Measurements from ENCODE around the gene OR5B2.

The OR5B2 gene

DNA sequence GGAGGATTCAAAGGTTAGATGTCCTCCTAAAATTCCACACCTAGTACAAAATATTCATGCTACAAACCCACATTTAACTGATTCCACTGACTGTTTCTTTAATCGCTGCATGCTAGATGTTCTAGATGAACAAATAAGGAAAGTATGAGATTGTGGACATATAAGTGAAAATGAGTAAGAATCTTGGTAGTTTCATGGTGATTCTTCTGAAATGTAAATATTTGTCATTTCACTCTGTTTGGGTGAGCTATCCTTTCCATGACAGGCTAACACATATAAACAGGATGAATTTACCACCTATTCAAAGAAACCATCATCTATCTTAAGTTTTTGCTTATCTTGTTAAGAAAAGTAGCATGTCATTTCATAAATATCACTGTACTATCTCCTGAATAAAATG lies 36.0 kb downstream of the OR5B2 start:
- H3K4me3 ChIP-seq (ENCODE audit: low read length) = no peak overlapping the region
- H3K4me2 ChIP-seq (ENCODE audit: low read length) = no peak overlapping the region
- H2AFZ ChIP-seq (ENCODE audit: low read depth, low read length) = no peak overlapping the region
- TF ChIP-seq EZH2phosphoT487 (IDR thresholded peaks at IDR 0.05; ENCODE audit: low read depth) = no peak
- TF ChIP-seq CTCF (IDR thresholded peaks at IDR 0.05; ENCODE audit: low read depth, low read length) = no peak
- no peaks in the 10 kb centered on the region for H3K9me3 ChIP-seq (ENCODE audit: insufficient read depth, low read length)
- no peak overlapping the region for H3K9ac ChIP-seq (ENCODE audit: low read length)
- H3K27me3 ChIP-seq (ENCODE audit: low read depth, low read length) = no peaks in the 10 kb centered on the region
- H3K79me2 ChIP-seq (ENCODE audit: low read length) = no peaks in the 10 kb centered on the region
- H3K36me3 ChIP-seq (replicated peaks; ENCODE audit: low read depth, low read length) = no peaks in the 10 kb centered on the region
- no peaks in the 10 kb centered on the region for H3K4me1 ChIP-seq (ENCODE audit: low read length)
- no peaks in the 10 kb centered on the region for H4K20me1 ChIP-seq (ENCODE audit: insufficient read depth, low read length)
- no peak overlapping the region for H3K27ac ChIP-seq (ENCODE audit: low read length)

- Histone ChIP-seq H4K20me1 (ENCODE audit: insufficient read depth, low read length) (no peaks in the 10 kb centered on the region), H3K27ac (ENCODE audit: low read length) (no peak overlapping the region), H3K27me3 (ENCODE audit: low read depth, low read length) (no peaks in the 10 kb centered on the region), H3K9ac (ENCODE audit: low read length) (no peak overlapping the region), H3K4me2 (ENCODE audit: low read length) (no peak overlapping the region), H3K4me1 (ENCODE audit: low read length) (no peaks in the 10 kb centered on the region), H2AFZ (ENCODE audit: low read depth, low read length) (no peak overlapping the region), H3K36me3 (replicated peaks; ENCODE audit: low read depth, low read length) (no peaks in the 10 kb centered on the region), H3K9me3 (ENCODE audit: insufficient read depth, low read length) (no peaks in the 10 kb centered on the region), H3K4me3 (ENCODE audit: low read length) (no peak overlapping the region), H3K79me2 (ENCODE audit: low read length) (no peaks in the 10 kb centered on the region)
- no peak for TF ChIP-seq CTCF (IDR thresholded peaks at IDR 0.05; ENCODE audit: low read depth, low read length)
- no peak for TF ChIP-seq EZH2phosphoT487 (IDR thresholded peaks at IDR 0.05; ENCODE audit: low read depth)
Measured at GRCh38 chr11:58390551-58391063, 37.3 kb downstream of the OR5B2 start.
